ENCODE results near the gene ANO1.

ANO1 gene

DNA sequence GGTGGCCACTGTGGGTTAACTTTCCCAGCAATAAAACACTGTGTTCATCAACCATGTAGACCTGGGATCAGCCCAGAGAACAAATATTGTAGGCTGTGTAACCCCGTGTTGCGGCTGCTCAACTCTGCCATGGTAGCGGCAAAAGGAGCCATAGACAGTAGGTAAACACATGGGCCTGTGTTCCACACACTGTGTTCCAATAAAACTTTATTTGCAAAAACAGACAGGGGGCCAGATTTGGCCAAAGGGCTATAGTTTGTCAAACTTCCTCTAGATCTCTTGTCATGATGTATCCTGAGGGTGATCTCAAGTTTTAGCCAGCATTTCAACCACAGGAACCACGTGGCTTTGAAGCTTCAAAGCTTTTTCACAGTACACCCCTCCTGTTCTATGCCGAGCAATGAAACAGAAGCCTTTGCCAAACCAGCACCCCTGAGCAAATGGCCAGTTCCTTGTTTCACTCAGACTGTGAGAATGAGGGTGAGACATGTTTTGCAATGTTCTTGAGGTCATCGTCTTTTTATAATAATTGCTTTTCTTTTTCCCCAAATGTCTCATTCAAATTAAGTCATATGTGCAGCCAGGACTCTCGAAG lies 75.1 kb downstream of the ANO1 start:
- H3K27ac ChIP-seq (ENCODE audit: low read depth, low read length, severe bottlenecking), result no peak overlapping the region
- no peaks in the 10 kb centered on the region for H3K36me3 ChIP-seq (ENCODE audit: control insufficient read depth, insufficient read depth, low read length)
- WGBS, 2 experiments (ENCODE audit: insufficient coverage in 2 of 2), result 80 to 95% methylated on average over 4 to 5 of the region's 7 CpGs
- H3K4me3 ChIP-seq (ENCODE audit: extremely low read depth, insufficient read depth, low read length, poor library complexity, severe bottlenecking), result no peak overlapping the region
- no peaks in the 10 kb centered on the region for H3K9me3 ChIP-seq (ENCODE audit: control insufficient read depth, low read length)
- no peaks in the 10 kb centered on the region for H3K4me1 ChIP-seq (ENCODE audit: control insufficient read depth, insufficient read depth, low read length, poor library complexity, severe bottlenecking)

DNA sequence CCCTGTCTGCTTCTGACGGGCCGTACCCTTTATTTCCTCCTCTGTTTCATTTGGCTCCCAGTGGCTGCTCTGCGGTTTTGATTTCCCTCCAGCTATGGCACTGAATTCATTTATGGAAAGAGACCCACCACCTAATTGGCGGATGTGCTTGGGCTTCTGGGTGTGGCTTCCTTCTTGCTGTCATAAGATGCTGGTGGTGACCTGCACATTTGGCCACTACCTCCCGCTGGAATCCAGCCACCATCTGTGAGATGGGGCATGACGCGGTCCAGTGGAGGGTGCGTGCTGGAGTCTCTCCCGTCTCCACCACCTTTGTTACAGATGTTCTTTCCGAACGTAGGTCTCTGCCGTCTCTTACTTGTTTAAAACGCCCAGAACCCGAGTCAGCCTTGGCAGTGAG lies 77.3 kb downstream of the ANO1 start:
- no peaks in the 10 kb centered on the region for H3K4me1 ChIP-seq (ENCODE audit: control insufficient read depth, insufficient read depth, low read length, poor library complexity, severe bottlenecking)
- no peak overlapping the region for H3K27ac ChIP-seq (ENCODE audit: low read depth, low read length, severe bottlenecking)
- H3K4me3 ChIP-seq (ENCODE audit: extremely low read depth, insufficient read depth, low read length, poor library complexity, severe bottlenecking), result no peak overlapping the region
- H3K9me3 ChIP-seq (ENCODE audit: control insufficient read depth, low read length), result no peaks in the 10 kb centered on the region
- 95 to 98% methylated on average over 13 to 14 of the region's 14 CpGs for WGBS, 2 experiments (ENCODE audit: insufficient coverage in 2 of 2)
- no peaks in the 10 kb centered on the region for H3K36me3 ChIP-seq (ENCODE audit: control insufficient read depth, insufficient read depth, low read length)

DNA sequence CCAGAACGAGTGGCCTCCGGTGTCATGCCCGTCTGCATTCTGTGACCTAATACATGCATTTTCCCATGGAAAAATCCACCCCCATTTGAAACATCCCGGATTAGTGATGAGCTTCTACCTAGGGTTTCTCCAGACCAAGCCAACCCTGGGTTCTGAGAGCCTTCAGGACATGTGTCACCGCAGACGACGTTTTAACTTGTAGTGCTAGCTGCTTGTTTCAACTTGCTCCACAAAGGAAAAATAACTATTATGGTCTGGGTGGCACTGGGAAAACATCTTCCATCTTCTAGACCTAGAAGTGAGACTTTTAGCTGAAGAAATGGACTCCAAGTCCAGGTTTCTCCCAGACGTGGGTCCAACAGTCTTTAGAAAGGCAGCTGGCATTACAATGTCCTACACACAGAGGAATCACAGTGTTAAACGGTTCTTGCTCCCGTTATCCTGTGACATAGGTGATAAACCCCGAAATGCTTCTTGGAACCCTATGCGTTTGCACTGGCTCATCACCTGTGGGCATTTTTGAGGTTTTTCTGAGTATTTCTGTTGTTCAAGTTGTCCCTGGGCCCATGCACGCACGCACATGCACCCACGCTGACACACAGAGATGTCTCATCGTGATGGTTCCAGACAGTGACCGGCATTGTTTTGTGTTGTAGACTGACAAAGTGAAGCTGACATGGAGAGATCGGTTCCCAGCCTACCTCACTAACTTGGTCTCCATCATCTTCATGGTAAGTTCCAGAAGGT lies 78.3 kb downstream of the ANO1 start:
- Histone ChIP-seq H3K27ac (ENCODE audit: low read depth, low read length, severe bottlenecking) (no peak overlapping the region), H3K4me1 (ENCODE audit: control insufficient read depth, insufficient read depth, low read length, poor library complexity, severe bottlenecking) (no peaks in the 10 kb centered on the region)
- WGBS, 2 experiments (ENCODE audit: insufficient coverage in 2 of 2), result 90 to 94% methylated on average over 18 of the region's 18 CpGs

DNA sequence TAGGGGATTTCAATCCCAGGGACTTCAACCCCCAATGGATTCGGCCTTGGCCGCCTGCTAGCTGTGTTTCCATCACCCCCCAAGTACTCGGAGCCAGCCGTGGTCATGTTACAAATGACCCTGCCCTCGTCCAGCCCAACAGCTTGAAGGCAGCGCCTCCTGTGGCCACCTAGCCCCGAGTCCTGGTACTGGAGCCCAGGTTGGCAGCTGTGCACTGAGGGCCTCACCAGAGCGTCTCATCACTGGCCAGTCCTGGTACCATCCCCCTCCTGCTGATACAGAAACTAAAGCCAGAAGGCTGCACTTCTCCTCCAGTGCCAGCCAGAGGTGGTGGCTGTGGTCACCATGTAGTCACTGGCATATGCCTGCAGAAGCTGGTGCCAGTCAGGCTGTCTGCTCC lies 80.1 kb downstream of the ANO1 start:
- no peak overlapping the region for H3K27ac ChIP-seq (ENCODE audit: low read depth, low read length, severe bottlenecking)
- H3K36me3 ChIP-seq (ENCODE audit: control insufficient read depth, insufficient read depth, low read length), result no peaks in the 10 kb centered on the region
- H3K4me3 ChIP-seq (ENCODE audit: extremely low read depth, insufficient read depth, low read length, poor library complexity, severe bottlenecking), result no peak overlapping the region
- no peaks in the 10 kb centered on the region for H3K4me1 ChIP-seq (ENCODE audit: control insufficient read depth, insufficient read depth, low read length, poor library complexity, severe bottlenecking)
- 41% methylated on average over 6 to 7 of the region's 8 CpGs for WGBS, 2 experiments (ENCODE audit: insufficient coverage in 2 of 2)
- H3K9me3 ChIP-seq (ENCODE audit: control insufficient read depth, low read length), result no peaks in the 10 kb centered on the region

More for the DNA sequence above, 78.3 kb downstream of the ANO1 start:
- Histone ChIP-seq H3K36me3 (ENCODE audit: control insufficient read depth, insufficient read depth, low read length) (no peaks in the 10 kb centered on the region), H3K4me3 (ENCODE audit: extremely low read depth, insufficient read depth, low read length, poor library complexity, severe bottlenecking) (no peak overlapping the region), H3K9me3 (ENCODE audit: control insufficient read depth, low read length) (no peaks in the 10 kb centered on the region)

DNA sequence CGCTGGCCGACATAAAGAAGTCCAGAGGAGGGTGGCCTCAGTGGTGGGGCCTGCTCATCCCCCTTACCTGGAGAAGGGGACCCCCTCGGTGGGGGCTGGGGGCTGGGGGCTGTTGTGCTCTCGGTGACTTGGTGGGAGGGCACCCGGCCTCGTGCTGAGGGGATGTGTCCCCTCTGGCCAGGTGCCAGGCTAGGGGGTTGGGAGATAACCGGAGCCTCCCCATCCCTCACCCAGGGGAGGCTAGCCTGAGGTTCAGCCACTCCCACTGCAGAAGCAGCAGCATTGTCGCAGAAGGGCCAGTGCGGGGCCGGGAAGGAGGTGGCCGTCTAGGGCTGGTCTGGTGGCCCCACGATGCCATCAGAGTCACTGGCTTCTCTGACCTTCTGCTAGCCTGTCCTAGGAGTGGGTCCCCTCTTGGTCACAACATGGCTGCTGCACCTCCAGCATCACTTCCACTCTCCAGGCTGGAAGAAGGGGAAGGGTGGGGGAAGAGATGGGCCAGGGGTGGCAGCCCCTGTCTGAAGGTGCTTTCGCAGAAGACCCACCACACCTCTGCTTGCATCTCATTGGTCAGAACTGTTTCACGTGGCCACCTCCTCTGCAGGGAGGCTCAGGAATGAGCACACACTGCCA lies 80.8 kb downstream of the ANO1 start:
- Histone ChIP-seq H3K36me3 (ENCODE audit: control insufficient read depth, insufficient read depth, low read length) (no peaks in the 10 kb centered on the region), H3K4me3 (ENCODE audit: extremely low read depth, insufficient read depth, low read length, poor library complexity, severe bottlenecking) (no peak overlapping the region), H3K9me3 (ENCODE audit: control insufficient read depth, low read length) (no peaks in the 10 kb centered on the region), H3K27ac (ENCODE audit: low read depth, low read length, severe bottlenecking) (no peak overlapping the region), H3K4me1 (ENCODE audit: control insufficient read depth, insufficient read depth, low read length, poor library complexity, severe bottlenecking) (no peaks in the 10 kb centered on the region)
- WGBS, 2 experiments (ENCODE audit: insufficient coverage in 2 of 2), result 92 to 93% methylated on average over 8 of the region's 14 CpGs

DNA sequence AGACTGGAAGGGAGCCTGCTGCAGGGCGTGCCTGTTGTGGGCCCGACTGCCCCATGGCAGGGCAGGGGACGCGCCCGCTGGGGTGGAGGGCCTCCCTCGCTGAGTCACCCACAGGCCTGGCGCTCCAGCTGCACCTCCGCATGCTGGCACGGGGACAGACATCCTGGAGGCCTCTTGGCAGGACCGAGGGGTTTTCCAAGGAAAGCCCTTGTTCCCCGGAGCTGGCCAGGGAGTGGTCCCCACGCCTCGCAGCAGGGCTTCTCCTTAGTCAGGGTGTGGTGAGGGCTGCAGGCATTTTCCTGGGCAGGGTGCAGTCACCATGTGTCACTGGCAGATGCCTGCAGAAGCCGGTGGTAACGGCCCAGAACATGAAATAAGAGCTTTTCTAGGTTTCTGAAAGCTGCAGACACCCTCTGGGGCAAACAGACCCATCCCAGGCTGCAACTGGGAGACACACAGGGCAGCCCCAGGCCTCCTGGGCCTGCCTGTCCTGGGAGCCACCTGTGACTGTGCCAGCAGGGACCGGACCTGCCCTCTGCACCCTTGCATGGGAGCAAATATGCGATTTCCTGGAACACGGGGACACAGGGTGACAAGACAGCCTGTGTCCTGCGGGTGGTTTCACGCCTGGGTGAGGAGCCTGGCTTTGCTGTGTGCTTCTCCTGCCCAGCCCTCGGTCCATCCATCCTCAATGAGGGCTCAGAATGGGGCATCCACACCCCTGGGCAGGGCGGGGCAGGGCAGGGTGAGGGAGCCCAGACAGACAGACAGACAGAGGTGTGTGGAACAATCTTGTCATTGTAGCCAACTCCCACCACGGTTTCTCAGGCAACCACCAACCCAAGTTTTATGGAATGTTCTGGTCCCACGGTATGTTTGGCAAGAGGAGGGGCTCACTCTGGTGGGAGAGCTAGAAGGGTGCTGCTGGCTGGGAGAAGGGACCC lies 81.8 kb downstream of the ANO1 start:
- Histone ChIP-seq H3K9me3 (ENCODE audit: control insufficient read depth, low read length) (no peaks in the 10 kb centered on the region), H3K27ac (ENCODE audit: low read depth, low read length, severe bottlenecking) (no peak overlapping the region), H3K4me3 (ENCODE audit: extremely low read depth, insufficient read depth, low read length, poor library complexity, severe bottlenecking) (no peak overlapping the region), H3K36me3 (ENCODE audit: control insufficient read depth, insufficient read depth, low read length) (no peaks in the 10 kb centered on the region), H3K4me1 (ENCODE audit: control insufficient read depth, insufficient read depth, low read length, poor library complexity, severe bottlenecking) (no peaks in the 10 kb centered on the region)
- 92 to 93% methylated on average over 20 to 21 of the region's 24 CpGs for WGBS, 2 experiments (ENCODE audit: insufficient coverage in 2 of 2)

DNA sequence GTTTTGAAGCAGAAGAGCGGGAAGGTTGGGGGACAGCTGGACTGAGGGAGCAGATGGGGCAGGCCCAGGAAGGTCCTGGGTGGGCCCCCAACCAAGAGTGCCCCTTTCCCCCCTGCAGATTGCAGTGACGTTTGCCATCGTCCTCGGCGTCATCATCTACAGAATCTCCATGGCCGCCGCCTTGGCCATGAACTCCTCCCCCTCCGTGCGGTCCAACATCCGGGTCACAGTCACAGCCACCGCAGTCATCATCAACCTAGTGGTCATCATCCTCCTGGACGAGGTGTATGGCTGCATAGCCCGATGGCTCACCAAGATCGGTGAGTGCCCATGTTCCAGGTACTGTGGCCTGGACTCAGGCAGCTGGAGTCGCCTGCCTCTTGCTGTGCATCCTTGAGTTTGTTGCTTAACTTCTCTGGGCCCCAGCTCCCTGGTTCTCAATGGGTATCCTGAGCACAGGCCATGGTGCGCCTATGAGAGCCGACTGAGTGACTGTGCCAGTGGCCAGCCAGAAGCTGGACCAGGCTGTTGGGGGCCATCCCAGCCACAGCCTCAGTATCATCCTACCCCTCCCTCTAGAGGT lies 83.0 kb downstream of the ANO1 start:
- Histone ChIP-seq H3K9me3 (ENCODE audit: control insufficient read depth, low read length) (no peaks in the 10 kb centered on the region), H3K36me3 (ENCODE audit: control insufficient read depth, insufficient read depth, low read length) (no peaks in the 10 kb centered on the region), H3K4me1 (ENCODE audit: control insufficient read depth, insufficient read depth, low read length, poor library complexity, severe bottlenecking) (no peaks in the 10 kb centered on the region), H3K4me3 (ENCODE audit: extremely low read depth, insufficient read depth, low read length, poor library complexity, severe bottlenecking) (no peak overlapping the region), H3K27ac (ENCODE audit: low read depth, low read length, severe bottlenecking) (no peak overlapping the region)
- 91 to 96% methylated on average over 17 of the region's 17 CpGs for WGBS, 2 experiments (ENCODE audit: insufficient coverage in 2 of 2)

DNA sequence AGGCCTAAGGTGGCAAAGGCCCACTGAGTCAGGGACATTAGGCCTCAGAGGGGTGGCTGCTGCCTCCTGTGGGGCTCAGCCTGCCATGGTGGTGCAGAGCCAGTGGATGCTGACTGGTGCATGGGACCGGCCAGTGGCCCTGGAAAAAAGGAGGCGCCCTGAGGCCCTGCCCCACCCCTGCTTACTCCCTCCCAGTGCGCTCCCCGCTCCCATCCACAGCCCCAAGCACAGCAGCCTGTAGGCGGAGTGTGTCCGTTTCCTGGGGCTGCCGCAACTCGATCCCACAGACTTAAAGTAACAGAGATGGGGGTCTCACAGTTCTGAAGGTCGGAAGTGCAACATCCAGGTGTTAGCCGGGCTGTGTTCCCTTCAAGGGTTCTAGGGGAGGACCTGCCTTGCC lies 86.6 kb downstream of the ANO1 start:
- no peaks in the 10 kb centered on the region for H3K4me1 ChIP-seq (ENCODE audit: control insufficient read depth, insufficient read depth, low read length, poor library complexity, severe bottlenecking)
- no peak overlapping the region for H3K27ac ChIP-seq (ENCODE audit: low read depth, low read length, severe bottlenecking)
- WGBS, 2 experiments (ENCODE audit: insufficient coverage in 2 of 2), result 86 to 92% methylated on average over 6 to 8 of the region's 10 CpGs
- H3K36me3 ChIP-seq (ENCODE audit: control insufficient read depth, insufficient read depth, low read length), result no peaks in the 10 kb centered on the region
- H3K9me3 ChIP-seq (ENCODE audit: control insufficient read depth, low read length), result no peaks in the 10 kb centered on the region
- no peak overlapping the region for H3K4me3 ChIP-seq (ENCODE audit: extremely low read depth, insufficient read depth, low read length, poor library complexity, severe bottlenecking)

DNA sequence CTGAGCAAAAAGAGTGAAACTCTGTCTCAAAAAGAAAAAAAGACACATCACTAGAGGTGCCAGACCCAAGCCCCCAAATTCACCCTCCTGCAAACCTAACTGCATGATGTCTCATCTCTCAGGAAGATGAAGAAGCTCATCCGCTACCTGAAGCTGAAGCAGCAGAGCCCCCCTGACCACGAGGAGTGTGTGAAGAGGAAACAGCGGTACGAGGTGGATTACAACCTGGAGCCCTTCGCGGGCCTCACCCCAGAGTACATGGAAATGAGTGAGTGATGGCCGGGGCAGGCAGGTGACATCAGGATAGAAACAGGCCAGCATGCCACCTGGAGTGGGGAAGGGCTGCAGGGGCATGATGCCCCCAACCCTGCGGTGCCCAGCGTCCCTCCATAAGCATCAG lies 89.0 kb downstream of the ANO1 start:
- Histone ChIP-seq H3K36me3 (ENCODE audit: control insufficient read depth, insufficient read depth, low read length) (no peaks in the 10 kb centered on the region), H3K9me3 (ENCODE audit: control insufficient read depth, low read length) (no peaks in the 10 kb centered on the region), H3K4me1 (ENCODE audit: control insufficient read depth, insufficient read depth, low read length, poor library complexity, severe bottlenecking) (no peaks in the 10 kb centered on the region), H3K27ac (ENCODE audit: low read depth, low read length, severe bottlenecking) (no peak overlapping the region), H3K4me3 (ENCODE audit: extremely low read depth, insufficient read depth, low read length, poor library complexity, severe bottlenecking) (no peak overlapping the region)
- 90 to 93% methylated on average over 8 to 9 of the region's 9 CpGs for WGBS, 2 experiments (ENCODE audit: insufficient coverage in 2 of 2)

DNA sequence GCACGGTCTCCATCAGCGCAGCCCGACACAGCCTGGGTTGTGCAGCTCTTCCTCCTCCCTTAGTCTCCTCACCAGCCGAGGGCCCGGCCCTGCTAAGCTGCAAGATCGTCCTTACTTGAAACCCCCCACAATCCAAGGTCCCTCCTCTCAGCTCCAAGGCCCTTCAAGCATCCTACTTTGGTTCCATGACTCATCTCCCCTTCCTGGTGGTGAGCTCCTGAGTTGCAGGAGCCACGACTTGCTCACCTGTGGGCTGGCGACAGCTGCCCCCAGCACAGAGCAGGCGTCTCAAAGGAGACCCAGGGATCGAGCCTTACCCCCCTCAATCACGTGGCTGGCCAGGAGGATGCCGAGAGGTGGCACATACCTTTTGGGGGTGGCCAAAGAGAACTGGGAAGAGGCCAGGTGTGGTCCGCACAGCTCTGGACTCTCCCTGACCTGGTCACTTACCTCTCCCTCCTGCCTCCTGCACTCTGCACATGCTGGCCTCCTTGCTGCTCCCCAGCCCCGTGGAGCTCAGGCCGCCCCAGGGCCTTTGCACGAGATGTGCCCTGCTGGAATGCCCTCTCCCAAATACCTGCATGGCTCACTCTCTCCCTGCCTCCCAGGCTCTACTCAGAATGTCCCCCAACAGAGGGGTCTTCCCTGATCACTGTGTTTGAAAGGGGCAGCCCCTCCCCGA lies 89.7 kb downstream of the ANO1 start:
- no peak overlapping the region for H3K27ac ChIP-seq (ENCODE audit: low read depth, low read length, severe bottlenecking)
- H3K36me3 ChIP-seq (ENCODE audit: control insufficient read depth, insufficient read depth, low read length), result no peaks in the 10 kb centered on the region
- WGBS, 2 experiments (ENCODE audit: insufficient coverage in 2 of 2), result 89 to 90% methylated on average over 14 to 16 of the region's 17 CpGs
- H3K9me3 ChIP-seq (ENCODE audit: control insufficient read depth, low read length), result no peaks in the 10 kb centered on the region
- H3K4me1 ChIP-seq (ENCODE audit: control insufficient read depth, insufficient read depth, low read length, poor library complexity, severe bottlenecking), result no peaks in the 10 kb centered on the region
- H3K4me3 ChIP-seq (ENCODE audit: extremely low read depth, insufficient read depth, low read length, poor library complexity, severe bottlenecking), result no peak overlapping the region
